HG02973 (cell line): ENCODE measurements around the gene MRPS18A.
"Not testable (repeated sequence)": the region's sequence is repeated elsewhere in the genome, so short reads cannot be mapped to it uniquely, and the experiment has no call there.

ENCODE experiments used
- ATAC-seq: cut with Tn5 transposase; IDR thresholded peaks from one replicate; pipeline ENCODE4 v1.9.1; 2021; ENCODE audit warnings: moderate library complexity; ENCODE audit not compliant: unreplicated experiment

Gene MRPS18A

GRCh38 chr6:43671801-43672690, 15.5 kb downstream of the MRPS18A start:
- no peak for ATAC-seq

GRCh38 chr6:43671011-43671800, 16.4 kb downstream of the MRPS18A start:
- ATAC-seq: no peak

GRCh38 chr6:43670623-43670986, 17.0 kb downstream of the MRPS18A start:
- no peak for ATAC-seq

- no peak for ATAC-seq
Measured at GRCh38 chr6:43669922-43670622, 17.5 kb downstream of the MRPS18A start.

- ATAC-seq: no peak
Measured at GRCh38 chr6:43669050-43669921, 18.3 kb downstream of the MRPS18A start.

GRCh38 chr6:43668151-43669028, 19.2 kb downstream of the MRPS18A start:
- no peak for ATAC-seq

- peak; percentile 54 for ATAC-seq
Measured at GRCh38 chr6:43667245-43668150, 20.1 kb downstream of the MRPS18A start.

- no peak for ATAC-seq
Measured at GRCh38 chr6:43666196-43666920, 21.2 kb downstream of the MRPS18A start.

- ATAC-seq: no peak
Measured at GRCh38 chr6:43665376-43665775, 22.2 kb downstream of the MRPS18A start.

GRCh38 chr6:43662948-43663347, 24.6 kb downstream of the MRPS18A start:
- ATAC-seq: not testable (repeated sequence)

- no peak for ATAC-seq
Measured at GRCh38 chr6:43658161-43658560, 29.4 kb downstream of the MRPS18A start.

GRCh38 chr6:43657221-43657802, 30.3 kb downstream of the MRPS18A start:
- no peak for ATAC-seq

- not testable (repeated sequence) for ATAC-seq
Measured at GRCh38 chr6:43652822-43653221, 34.8 kb downstream of the MRPS18A start.

GRCh38 chr6:43648248-43648647, 39.3 kb downstream of the MRPS18A start:
- ATAC-seq: no peak

- no peak for ATAC-seq
Measured at GRCh38 chr6:43647613-43648012, 40.0 kb downstream of the MRPS18A start.

- ATAC-seq: no peak
Measured at GRCh38 chr6:43645613-43645964, 42.0 kb downstream of the MRPS18A start.

- ATAC-seq: no peak
Measured at GRCh38 chr6:43644940-43645612, 42.5 kb downstream of the MRPS18A start, which contains the start of gene RSPH9. RSPH9 (plus strand) TSS chr6:43645036; CDS start chr6:43645099, 63 bp downstream.
